ENCODE results near the gene BABAM2.

Gene BABAM2

GRCh38 chr2:27935026-27935425, 44.5 kb downstream of the BABAM2 start:
- H3K27ac ChIP-seq (ENCODE audit: low read depth, low read length): no peak overlapping the region
- H3K36me3 ChIP-seq (ENCODE audit: control insufficient read depth in 1 of 2, insufficient read depth in 2 of 2, low read length in 2 of 2): peaks cover 0 to 5% of the 10 kb centered on the region in 2 donors
- H3K4me1 ChIP-seq (ENCODE audit: control insufficient read depth in 1 of 2, insufficient read depth in 2 of 2, low read length in 2 of 2): peaks cover 13 to 20% of the 10 kb centered on the region in 2 donors
- H3K9ac ChIP-seq (ENCODE audit: low read depth in 1 of 2, low read length in 2 of 2): no peak overlapping the region
- no peak overlapping the region for H3K4me3 ChIP-seq (ENCODE audit: low read depth in 1 of 2, low read length in 2 of 2)
- H3K9me3 ChIP-seq (ENCODE audit: control insufficient read depth in 1 of 2, low read length in 2 of 2): no peaks in the 10 kb centered on the region
- H3K27me3 ChIP-seq (ENCODE audit: control insufficient read depth in 1 of 2, insufficient read depth in 2 of 2, low read length in 2 of 2): no peaks in the 10 kb centered on the region

GRCh38 chr2:27940090-27940671, 49.7 kb downstream of the BABAM2 start:
- Histone ChIP-seq H3K4me1 (ENCODE audit: control insufficient read depth in 1 of 2, insufficient read depth in 2 of 2, low read length in 2 of 2) (no peaks in the 10 kb centered on the region), H3K9ac (ENCODE audit: low read depth in 1 of 2, low read length in 2 of 2) (no peak overlapping the region), H3K4me3 (ENCODE audit: low read depth in 1 of 2, low read length in 2 of 2) (no peak overlapping the region), H3K27ac (ENCODE audit: low read depth, low read length) (no peak overlapping the region), H3K27me3 (ENCODE audit: control insufficient read depth in 1 of 2, insufficient read depth in 2 of 2, low read length in 2 of 2) (no peaks in the 10 kb centered on the region), H3K36me3 (ENCODE audit: control insufficient read depth in 1 of 2, insufficient read depth in 2 of 2, low read length in 2 of 2) (no peaks in the 10 kb centered on the region), H3K9me3 (ENCODE audit: control insufficient read depth in 1 of 2, low read length in 2 of 2) (no peaks in the 10 kb centered on the region)

GRCh38 chr2:27940982-27941381, 50.5 kb downstream of the BABAM2 start:
- Histone ChIP-seq H3K27ac (ENCODE audit: low read depth, low read length) (no peak overlapping the region), H3K4me3 (ENCODE audit: low read depth in 1 of 2, low read length in 2 of 2) (no peak overlapping the region)

GRCh38 chr2:27942612-27943547, 52.4 kb downstream of the BABAM2 start:
- H3K4me1 ChIP-seq (ENCODE audit: control insufficient read depth in 1 of 2, insufficient read depth in 2 of 2, low read length in 2 of 2): no peaks in the 10 kb centered on the region
- no peaks in the 10 kb centered on the region for H3K9me3 ChIP-seq (ENCODE audit: control insufficient read depth in 1 of 2, low read length in 2 of 2)
- H3K36me3 ChIP-seq (ENCODE audit: control insufficient read depth in 1 of 2, insufficient read depth in 2 of 2, low read length in 2 of 2): no peaks in the 10 kb centered on the region
- no peak overlapping the region for H3K9ac ChIP-seq (ENCODE audit: low read depth in 1 of 2, low read length in 2 of 2)
- H3K27ac ChIP-seq (ENCODE audit: low read depth, low read length): no peak overlapping the region
- no peaks in the 10 kb centered on the region for H3K27me3 ChIP-seq (ENCODE audit: control insufficient read depth in 1 of 2, insufficient read depth in 2 of 2, low read length in 2 of 2)
- no peak overlapping the region for H3K4me3 ChIP-seq (ENCODE audit: low read depth in 1 of 2, low read length in 2 of 2)

More at GRCh38 chr2:27940982-27941381, 50.5 kb downstream of the BABAM2 start:
- Histone ChIP-seq H3K36me3 (ENCODE audit: control insufficient read depth in 1 of 2, insufficient read depth in 2 of 2, low read length in 2 of 2) (no peaks in the 10 kb centered on the region), H3K27me3 (ENCODE audit: control insufficient read depth in 1 of 2, insufficient read depth in 2 of 2, low read length in 2 of 2) (no peaks in the 10 kb centered on the region), H3K9me3 (ENCODE audit: control insufficient read depth in 1 of 2, low read length in 2 of 2) (no peaks in the 10 kb centered on the region), H3K9ac (ENCODE audit: low read depth in 1 of 2, low read length in 2 of 2) (no peak overlapping the region), H3K4me1 (ENCODE audit: control insufficient read depth in 1 of 2, insufficient read depth in 2 of 2, low read length in 2 of 2) (no peaks in the 10 kb centered on the region)

GRCh38 chr2:27946530-27947060, 56.1 kb downstream of the BABAM2 start:
- no peak overlapping the region for H3K27ac ChIP-seq (ENCODE audit: low read depth, low read length)
- H3K27me3 ChIP-seq (ENCODE audit: control insufficient read depth in 1 of 2, insufficient read depth in 2 of 2, low read length in 2 of 2): no peaks in the 10 kb centered on the region
- H3K4me3 ChIP-seq (ENCODE audit: low read depth in 1 of 2, low read length in 2 of 2): no peak overlapping the region

GRCh38 chr2:27952070-27952469, 61.5 kb downstream of the BABAM2 start:
- Histone ChIP-seq H3K36me3 (ENCODE audit: control insufficient read depth in 1 of 2, insufficient read depth in 2 of 2, low read length in 2 of 2) (no peaks in the 10 kb centered on the region), H3K4me1 (ENCODE audit: control insufficient read depth in 1 of 2, insufficient read depth in 2 of 2, low read length in 2 of 2) (peaks cover 15 to 17% of the 10 kb centered on the region in 2 donors), H3K9ac (ENCODE audit: low read depth in 1 of 2, low read length in 2 of 2) (no peak overlapping the region), H3K27me3 (ENCODE audit: control insufficient read depth in 1 of 2, insufficient read depth in 2 of 2, low read length in 2 of 2) (no peaks in the 10 kb centered on the region), H3K27ac (ENCODE audit: low read depth, low read length) (no peak overlapping the region), H3K4me3 (ENCODE audit: low read depth in 1 of 2, low read length in 2 of 2) (no peak overlapping the region), H3K9me3 (ENCODE audit: control insufficient read depth in 1 of 2, low read length in 2 of 2) (no peaks in the 10 kb centered on the region)

More at GRCh38 chr2:27946530-27947060, 56.1 kb downstream of the BABAM2 start:
- Histone ChIP-seq H3K9ac (ENCODE audit: low read depth in 1 of 2, low read length in 2 of 2) (no peak overlapping the region), H3K9me3 (ENCODE audit: control insufficient read depth in 1 of 2, low read length in 2 of 2) (no peaks in the 10 kb centered on the region), H3K4me1 (ENCODE audit: control insufficient read depth in 1 of 2, insufficient read depth in 2 of 2, low read length in 2 of 2) (no peaks in the 10 kb centered on the region), H3K36me3 (ENCODE audit: control insufficient read depth in 1 of 2, insufficient read depth in 2 of 2, low read length in 2 of 2) (no peaks in the 10 kb centered on the region)

GRCh38 chr2:27953077-27953476, 62.5 kb downstream of the BABAM2 start:
- no peaks in the 10 kb centered on the region for H3K9me3 ChIP-seq (ENCODE audit: control insufficient read depth in 1 of 2, low read length in 2 of 2)
- H3K4me3 ChIP-seq (ENCODE audit: low read depth in 1 of 2, low read length in 2 of 2): no peak overlapping the region
- H3K36me3 ChIP-seq (ENCODE audit: control insufficient read depth in 1 of 2, insufficient read depth in 2 of 2, low read length in 2 of 2): no peaks in the 10 kb centered on the region
- H3K27ac ChIP-seq (ENCODE audit: low read depth, low read length): no peak overlapping the region
- H3K9ac ChIP-seq (ENCODE audit: low read depth in 1 of 2, low read length in 2 of 2): no peak overlapping the region
- H3K27me3 ChIP-seq (ENCODE audit: control insufficient read depth in 1 of 2, insufficient read depth in 2 of 2, low read length in 2 of 2): no peaks in the 10 kb centered on the region
- H3K4me1 ChIP-seq (ENCODE audit: control insufficient read depth in 1 of 2, insufficient read depth in 2 of 2, low read length in 2 of 2): peaks cover 15 to 17% of the 10 kb centered on the region in 2 donors

GRCh38 chr2:27954221-27954673, 63.7 kb downstream of the BABAM2 start:
- Histone ChIP-seq H3K27me3 (ENCODE audit: control insufficient read depth in 1 of 2, insufficient read depth in 2 of 2, low read length in 2 of 2) (no peaks in the 10 kb centered on the region), H3K9me3 (ENCODE audit: control insufficient read depth in 1 of 2, low read length in 2 of 2) (no peaks in the 10 kb centered on the region), H3K4me3 (ENCODE audit: low read depth in 1 of 2, low read length in 2 of 2) (no peak overlapping the region), H3K4me1 (ENCODE audit: control insufficient read depth in 1 of 2, insufficient read depth in 2 of 2, low read length in 2 of 2) (peaks cover 19 to 21% of the 10 kb centered on the region in 2 donors), H3K27ac (ENCODE audit: low read depth, low read length) (no peak overlapping the region), H3K36me3 (ENCODE audit: control insufficient read depth in 1 of 2, insufficient read depth in 2 of 2, low read length in 2 of 2) (no peaks in the 10 kb centered on the region), H3K9ac (ENCODE audit: low read depth in 1 of 2, low read length in 2 of 2) (no peak overlapping the region)

- H3K36me3 ChIP-seq (ENCODE audit: control insufficient read depth in 1 of 2, insufficient read depth in 2 of 2, low read length in 2 of 2): no peaks in the 10 kb centered on the region
- no peaks in the 10 kb centered on the region for H3K9me3 ChIP-seq (ENCODE audit: control insufficient read depth in 1 of 2, low read length in 2 of 2)
- H3K27me3 ChIP-seq (ENCODE audit: control insufficient read depth in 1 of 2, insufficient read depth in 2 of 2, low read length in 2 of 2): no peaks in the 10 kb centered on the region
- peaks cover 25% of the 10 kb centered on the region in 2 donors for H3K4me1 ChIP-seq (ENCODE audit: control insufficient read depth in 1 of 2, insufficient read depth in 2 of 2, low read length in 2 of 2)
- H3K9ac ChIP-seq (ENCODE audit: low read depth in 1 of 2, low read length in 2 of 2): no peak overlapping the region
- no peak overlapping the region for H3K4me3 ChIP-seq (ENCODE audit: low read depth in 1 of 2, low read length in 2 of 2)
- no peak overlapping the region for H3K27ac ChIP-seq (ENCODE audit: low read depth, low read length)
Observed at GRCh38 chr2:27954771-27955383, 64.3 kb downstream of the BABAM2 start.
